NCI-H2081 treated with DMSO at 0.1 percent for 48 hours (cell line): ENCODE measurements around the gene IKZF2.

Experiments
- DNase-seq: peaks from one replicate; lab custom pipeline; 2025; lab: John Stamatoyannopoulos, UW

Gene IKZF2

GRCh38 chr2:213152888-213153287 lies 1.5 kb upstream of the IKZF2 start:
- DNase-seq: no peak

DNA sequence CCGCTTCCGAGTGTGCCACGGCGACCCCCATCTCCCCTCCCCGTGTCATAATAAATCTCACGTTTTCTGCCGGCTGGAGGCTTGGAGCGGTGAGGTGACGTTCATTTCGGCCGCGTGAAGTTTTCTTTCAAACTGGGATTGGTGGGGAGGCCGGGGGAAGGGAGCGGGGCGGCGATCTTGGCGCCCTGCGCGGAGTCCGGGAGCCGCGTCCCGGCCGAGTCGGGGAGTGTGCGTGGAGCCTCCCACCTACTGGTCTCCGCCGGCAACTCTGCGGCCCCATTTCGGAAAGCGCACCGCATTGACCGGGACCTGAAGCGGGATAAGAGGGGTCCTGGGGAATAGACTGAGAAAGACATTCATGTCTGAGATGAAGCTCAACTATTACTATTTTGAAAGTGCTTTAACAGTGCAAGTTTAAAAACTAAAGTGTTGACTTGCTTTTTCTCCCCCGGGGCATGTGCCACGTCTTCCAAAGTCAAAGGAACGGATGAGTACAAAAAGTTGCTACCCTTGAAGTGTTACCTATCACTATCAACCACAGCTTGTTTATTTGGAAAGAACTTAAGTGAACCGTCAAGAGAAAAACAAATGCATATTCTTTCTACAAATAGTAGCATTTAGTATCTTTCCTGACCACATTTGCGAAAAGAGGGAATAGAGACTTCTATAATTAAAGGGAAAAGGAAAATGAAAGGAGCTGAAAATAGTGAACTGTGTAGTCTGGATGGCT lies 818 bp upstream of the IKZF2 start:
- DNase-seq: no peak

- DNase-seq: no peak
Measured at GRCh38 chr2:213150315-213151097, 906 bp downstream of the IKZF2 start.

DNA sequence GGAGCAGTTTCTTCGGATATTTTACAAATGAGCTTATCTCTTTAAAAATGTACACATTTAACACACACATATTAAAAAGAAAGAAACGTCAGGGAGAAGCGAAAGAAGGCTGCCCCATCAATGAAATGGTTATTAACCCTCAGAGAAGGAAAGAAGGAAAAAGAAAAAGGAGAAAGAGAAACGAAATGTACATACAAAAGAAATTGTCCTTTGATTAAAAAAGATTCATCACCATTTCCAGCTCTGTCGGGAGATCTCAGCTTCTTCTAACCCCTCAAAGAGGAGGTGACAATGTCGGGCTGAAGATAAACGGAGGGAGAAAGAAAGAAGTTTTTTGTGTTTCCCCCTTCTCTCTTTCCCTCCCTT lies 1.5 kb downstream of the IKZF2 start:
- no peak for DNase-seq

GRCh38 chr2:213149294-213149875 lies 2.0 kb downstream of the IKZF2 start:
- no peak for DNase-seq

DNA sequence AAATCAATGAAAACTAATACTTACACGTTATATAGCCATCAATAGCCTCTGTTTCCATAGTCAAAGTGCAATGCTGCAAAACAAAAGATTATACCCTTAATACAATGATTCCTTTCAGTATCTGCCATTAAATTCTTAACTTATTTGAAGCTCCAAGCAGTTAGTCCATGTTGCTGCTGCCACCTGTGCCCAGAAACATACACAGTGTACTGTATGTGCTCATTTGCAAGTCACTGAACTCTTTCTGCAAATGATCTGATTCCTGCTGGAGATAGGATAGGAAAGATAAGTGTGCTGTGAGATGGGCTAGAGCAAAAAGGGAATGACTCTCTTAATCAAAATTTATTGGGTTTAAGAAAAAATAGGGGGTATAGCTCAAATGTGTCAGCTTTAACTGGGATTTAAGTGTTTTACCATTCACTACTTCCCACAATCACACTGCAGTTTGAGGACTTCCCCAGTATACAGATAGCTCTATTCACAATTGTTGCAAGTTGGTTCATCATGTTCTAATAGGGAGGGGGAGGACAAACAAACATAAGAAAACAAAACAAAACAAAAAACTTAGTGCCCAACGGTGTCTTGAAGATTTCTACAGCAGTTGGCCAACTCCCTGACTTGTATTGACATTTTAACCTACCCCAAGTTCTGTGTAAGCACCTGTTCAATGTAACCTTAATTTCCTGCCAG lies 2.7 kb downstream of the IKZF2 start:
- DNase-seq: no peak

GRCh38 chr2:213147538-213147937 lies 3.9 kb downstream of the IKZF2 start:
- DNase-seq: no peak

- no peak for DNase-seq
Measured at GRCh38 chr2:213145715-213146242, 5.6 kb downstream of the IKZF2 start.

DNA sequence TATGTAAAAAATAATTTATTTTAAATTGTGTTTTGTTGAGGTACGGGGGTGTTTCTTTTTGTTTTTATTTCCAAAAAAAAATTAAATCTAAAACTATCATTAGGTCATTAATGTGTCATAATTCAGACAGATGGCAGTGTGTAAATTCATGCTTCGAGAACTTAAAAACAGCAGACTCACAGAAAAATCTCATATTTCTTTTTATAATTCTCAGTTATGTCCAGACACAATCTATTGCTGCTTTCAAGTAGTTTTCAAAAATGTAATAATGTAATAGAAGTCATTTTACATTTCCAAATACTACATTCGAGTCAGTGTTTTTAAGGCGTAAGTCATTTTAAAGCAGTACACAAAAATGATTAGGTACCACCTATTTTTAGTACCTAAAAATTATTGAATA lies 14.3 kb downstream of the IKZF2 start:
- DNase-seq: no peak

DNA sequence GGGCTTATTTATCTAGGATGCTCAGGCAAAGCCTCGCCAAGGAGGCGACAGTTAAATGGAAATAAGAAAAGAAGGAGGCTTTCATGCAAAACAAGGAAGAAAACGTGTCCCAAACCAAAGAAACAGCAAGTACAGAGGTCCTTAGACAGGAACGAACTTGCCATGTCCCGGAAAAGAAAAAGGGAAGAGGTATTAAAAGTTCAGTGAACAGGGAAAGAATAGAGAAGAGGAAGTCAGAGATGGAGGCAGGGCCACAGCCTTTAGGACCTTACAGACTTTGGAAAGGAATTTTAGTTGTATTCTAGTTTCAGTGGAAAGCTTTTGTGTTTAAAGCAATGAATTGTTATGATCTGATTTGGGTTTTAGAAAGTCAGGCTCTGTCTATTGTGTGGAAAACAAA lies 22.1 kb downstream of the IKZF2 start:
- no peak for DNase-seq

GRCh38 chr2:213125646-213126347 lies 25.6 kb downstream of the IKZF2 start:
- no peak for DNase-seq

GRCh38 chr2:213122725-213123124 lies 28.7 kb downstream of the IKZF2 start:
- DNase-seq: no peak

DNA sequence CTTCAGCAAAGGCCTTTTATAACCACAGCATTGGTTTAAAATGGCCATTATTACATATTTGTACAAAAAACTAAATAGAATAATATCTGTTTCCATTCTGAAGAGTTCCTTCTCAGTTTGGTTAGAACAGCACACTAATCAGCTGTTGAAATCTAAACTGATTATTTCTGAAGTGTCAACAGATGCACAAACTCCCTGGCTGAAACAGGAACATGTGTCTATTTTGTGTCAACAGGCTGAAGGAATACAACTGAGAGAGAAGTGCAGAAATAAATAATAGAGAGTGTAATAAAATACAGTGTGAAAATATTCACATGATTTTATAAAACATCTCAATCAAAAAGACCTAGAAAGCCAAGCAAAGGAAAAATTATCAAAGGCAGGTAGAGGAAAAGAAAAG lies 29.7 kb downstream of the IKZF2 start:
- no peak for DNase-seq

GRCh38 chr2:213119061-213119809 lies 32.2 kb downstream of the IKZF2 start:
- no peak for DNase-seq

DNA sequence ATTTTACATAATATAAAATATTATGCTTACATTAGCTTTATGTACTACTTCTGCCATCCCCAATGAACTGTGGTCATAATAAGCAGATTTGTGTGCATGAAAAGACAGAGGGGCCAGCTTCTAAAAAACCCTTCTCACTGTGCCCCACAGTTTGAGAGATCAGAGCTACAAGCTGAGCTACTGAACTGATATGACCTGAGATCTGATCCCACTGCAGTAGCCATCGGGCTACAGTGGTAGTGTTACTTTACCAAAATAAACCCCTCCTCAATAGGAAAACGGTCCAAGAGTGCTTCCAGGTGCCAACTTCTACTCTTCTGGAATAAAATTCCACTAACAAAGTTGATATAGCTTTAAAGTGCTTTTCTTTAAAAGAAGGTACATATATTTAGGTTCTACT lies 43.1 kb downstream of the IKZF2 start:
- DNase-seq: no peak

DNA sequence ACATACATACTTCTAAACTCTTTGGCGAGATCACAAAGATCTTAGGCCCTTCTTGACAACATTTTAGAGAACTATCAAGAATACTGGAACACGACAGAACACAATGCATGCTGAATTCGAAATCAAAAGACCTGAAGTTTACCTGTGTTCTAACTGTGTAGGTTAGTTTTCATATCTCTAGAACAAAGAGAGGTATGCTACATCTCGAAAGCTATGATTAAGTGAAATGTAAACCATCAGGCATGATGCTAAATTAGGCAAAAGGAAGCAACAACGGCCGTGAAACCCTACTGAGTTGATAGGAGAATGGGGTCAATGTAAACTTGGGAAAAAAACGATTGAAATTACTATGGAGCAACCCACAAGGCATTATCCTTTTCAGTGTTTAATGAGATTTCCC lies 43.7 kb downstream of the IKZF2 start:
- no peak for DNase-seq

GRCh38 chr2:213105212-213105611 lies 46.2 kb downstream of the IKZF2 start:
- DNase-seq: no peak

GRCh38 chr2:213104903-213105202 lies 46.6 kb downstream of the IKZF2 start:
- DNase-seq: no peak

- DNase-seq: no peak
Measured at GRCh38 chr2:213104092-213104902, 47.1 kb downstream of the IKZF2 start.

DNA sequence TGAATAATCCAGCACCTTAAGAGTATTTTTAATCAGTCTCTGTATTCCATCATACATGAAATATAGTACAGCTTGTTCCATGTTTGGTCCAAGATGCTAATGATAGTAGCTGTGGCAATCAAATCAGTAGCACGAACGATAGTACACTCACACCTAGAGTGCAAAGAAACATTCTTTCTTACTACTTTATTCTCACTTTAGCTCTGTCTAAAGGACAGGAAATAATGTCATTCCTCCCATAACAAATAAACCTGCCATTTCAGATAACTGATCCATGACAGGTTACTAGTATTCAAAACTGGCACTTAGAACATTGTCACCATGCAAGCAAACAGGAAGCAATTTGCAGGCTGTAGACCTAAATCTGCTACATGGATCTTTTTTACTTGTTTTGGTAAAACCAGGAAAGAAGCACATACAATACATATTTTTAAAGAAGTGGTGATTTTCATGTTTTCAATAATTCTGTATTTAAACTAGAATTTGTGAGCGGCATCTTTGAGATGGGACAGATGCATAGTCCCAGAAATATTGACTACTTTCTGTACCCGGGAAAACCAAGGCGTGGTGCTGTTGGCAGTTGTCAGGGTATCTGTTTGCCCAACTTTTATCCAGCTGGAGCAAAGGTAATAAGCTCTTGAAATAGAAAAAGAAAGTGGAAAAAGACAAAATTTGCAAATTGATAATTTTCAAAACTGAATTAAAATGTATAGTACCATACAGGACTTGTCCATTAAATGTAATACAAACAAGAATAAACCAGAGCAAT lies 49.5 kb downstream of the IKZF2 start:
- DNase-seq: no peak
